Measurements from ENCODE around the gene RMRP. TPM values are rescaled to one million over a fixed set of nuclear protein-coding genes. Genes with fewer than 3 reads are reported as not detected.

Gene RMRP
- total RNA-seq, 2 experiments from 2014 or later, result 10,694 to 13,592 TPM

- POLR2A ChIA-PET, result no interaction called here
- no peaks in the 10 kb centered on the region for H3K9me3 Mint-ChIP-seq
- intact Hi-C loops (cut with micrococcal nuclease), result loop anchor here (5.0 kb wide), 1 partner anchor 816 kb away; no protein-coding TSS in a partner anchor
- peaks cover 21% of the 10 kb centered on the region for H3K4me1 Mint-ChIP-seq (ENCODE audit: low read depth)
- H3K4me3 Mint-ChIP-seq, result no peak overlapping the region
- DNase-seq, result no peak
- H3K36me3 Mint-ChIP-seq, result no peaks in the 10 kb centered on the region
- CTCF ChIA-PET, result interaction anchor here (1.2 to 4.7 kb wide), 3 partner anchors 8 to 75 kb away, joined by 3 to 26 read pairs (median 8); no protein-coding TSS in a partner anchor
- H3K27me3 Mint-ChIP-seq, result no peaks in the 10 kb centered on the region
- no peak overlapping the region for H3K27ac Mint-ChIP-seq
Observed at GRCh38 chr9:35686222-35687203, 28.7 kb upstream of the RMRP start.

GRCh38 chr9:35685506-35685905, 27.7 kb upstream of the RMRP start:
- intact Hi-C loops (cut with micrococcal nuclease), result loop anchor here (5.0 kb wide), 1 partner anchor 817 kb away; no protein-coding TSS in a partner anchor
- H3K4me1 Mint-ChIP-seq (ENCODE audit: low read depth), result peaks cover 16% of the 10 kb centered on the region
- H3K27ac Mint-ChIP-seq, result no peak overlapping the region
- H3K9me3 Mint-ChIP-seq, result no peaks in the 10 kb centered on the region
- CTCF ChIA-PET, result interaction anchor here (1.2 to 4.7 kb wide), 2 partner anchors 9 to 11 kb away, joined by 3 to 26 read pairs; no protein-coding TSS in a partner anchor
- no peak overlapping the region for H3K4me3 Mint-ChIP-seq
- no peak for DNase-seq
- no peaks in the 10 kb centered on the region for H3K36me3 Mint-ChIP-seq
- POLR2A ChIA-PET, result no interaction called here
- no peaks in the 10 kb centered on the region for H3K27me3 Mint-ChIP-seq

GRCh38 chr9:35684921-35685320, 27.1 kb upstream of the RMRP start:
- DNase-seq, result no peak
- ChIA-PET POLR2A (no interaction called here), CTCF (interaction anchor here (4.7 kb wide), 1 partner anchor 12 kb away, joined by 26 read pairs; no protein-coding TSS in a partner anchor)
- no peaks in the 10 kb centered on the region for H3K36me3 Mint-ChIP-seq
- intact Hi-C loops (cut with micrococcal nuclease), result loop anchor here (5.0 kb wide), 1 partner anchor 817 kb away; no protein-coding TSS in a partner anchor
- peaks cover 16% of the 10 kb centered on the region for H3K4me1 Mint-ChIP-seq (ENCODE audit: low read depth)
- H3K27ac Mint-ChIP-seq, result no peak overlapping the region
- no peaks in the 10 kb centered on the region for H3K9me3 Mint-ChIP-seq
- no peaks in the 10 kb centered on the region for H3K27me3 Mint-ChIP-seq
- H3K4me3 Mint-ChIP-seq, result no peak overlapping the region

GRCh38 chr9:35683323-35683722, 25.5 kb upstream of the RMRP start:
- CTCF ChIA-PET, result interaction anchor here (1.0 to 4.7 kb wide), 2 partner anchors 13 to 29 kb away, joined by 4 to 26 read pairs; no protein-coding TSS in a partner anchor
- Mint-ChIP-seq H3K27me3 (no peaks in the 10 kb centered on the region), H3K4me1 (ENCODE audit: low read depth) (peaks cover 6% of the 10 kb centered on the region), H3K9me3 (no peaks in the 10 kb centered on the region), H3K36me3 (no peaks in the 10 kb centered on the region), H3K4me3 (no peak overlapping the region), H3K27ac (no peak overlapping the region)
- intact Hi-C loops (cut with micrococcal nuclease), result no loop called here
- POLR2A ChIA-PET, result no interaction called here
- DNase-seq, result no peak

- no peak for DNase-seq
- CTCF ChIA-PET, result interaction anchor here (4.7 kb wide), 1 partner anchor 14 kb away, joined by 26 read pairs; no protein-coding TSS in a partner anchor
- no peak overlapping the region for H3K4me3 Mint-ChIP-seq
- intact Hi-C loops (cut with micrococcal nuclease), result no loop called here
- H3K36me3 Mint-ChIP-seq, result no peaks in the 10 kb centered on the region
- H3K9me3 Mint-ChIP-seq, result no peaks in the 10 kb centered on the region
- peaks cover 3% of the 10 kb centered on the region for H3K4me1 Mint-ChIP-seq (ENCODE audit: low read depth)
- POLR2A ChIA-PET, result no interaction called here
- no peak overlapping the region for H3K27ac Mint-ChIP-seq
- no peaks in the 10 kb centered on the region for H3K27me3 Mint-ChIP-seq
Observed at GRCh38 chr9:35682520-35683315, 24.9 kb upstream of the RMRP start.

- Mint-ChIP-seq H3K4me1 (ENCODE audit: low read depth) (no peaks in the 10 kb centered on the region), H3K4me3 (no peak overlapping the region), H3K27me3 (no peaks in the 10 kb centered on the region), H3K36me3 (no peaks in the 10 kb centered on the region), H3K9me3 (no peaks in the 10 kb centered on the region), H3K27ac (no peak overlapping the region)
- no peak for DNase-seq
- ChIA-PET POLR2A (no interaction called here), CTCF (interaction anchor here (4.7 kb wide), 1 partner anchor 14 kb away, joined by 26 read pairs; no protein-coding TSS in a partner anchor)
- intact Hi-C loops (cut with micrococcal nuclease), result no loop called here
Observed at GRCh38 chr9:35682051-35682450, 24.2 kb upstream of the RMRP start.

- H3K27ac Mint-ChIP-seq, result no peak overlapping the region
- intact Hi-C loops (cut with micrococcal nuclease), result no loop called here
- peaks cover 2% of the 10 kb centered on the region for H3K27me3 Mint-ChIP-seq
- POLR2A ChIA-PET, result no interaction called here
- peaks cover under 1% of the 10 kb centered on the region for H3K4me1 Mint-ChIP-seq (ENCODE audit: low read depth)
- H3K4me3 Mint-ChIP-seq, result no peak overlapping the region
- CTCF ChIA-PET, result interaction anchor here (0.5 to 2.8 kb wide), 2 partner anchors 13 to 15 kb away, joined by 6 to 13 read pairs; no protein-coding TSS in a partner anchor
- no peaks in the 10 kb centered on the region for H3K36me3 Mint-ChIP-seq
- H3K9me3 Mint-ChIP-seq, result no peaks in the 10 kb centered on the region
- no peak for DNase-seq
Observed at GRCh38 chr9:35681341-35682002, 23.7 kb upstream of the RMRP start.

GRCh38 chr9:35680331-35681105, 22.7 kb upstream of the RMRP start:
- POLR2A ChIA-PET, result no interaction called here
- intact Hi-C loops (cut with micrococcal nuclease), result no loop called here
- CTCF ChIA-PET, result interaction anchor here (1.1 to 2.8 kb wide), 2 partner anchors 16 to 21 kb away, joined by 3 to 13 read pairs; no protein-coding TSS in a partner anchor
- Mint-ChIP-seq H3K27ac (no peak overlapping the region), H3K36me3 (no peaks in the 10 kb centered on the region), H3K27me3 (peaks cover 4% of the 10 kb centered on the region), H3K4me1 (ENCODE audit: low read depth) (peaks cover 4% of the 10 kb centered on the region), H3K9me3 (no peaks in the 10 kb centered on the region), H3K4me3 (no peak overlapping the region)
- DNase-seq, result no peak

GRCh38 chr9:35679766-35680330, 22.0 kb upstream of the RMRP start:
- Mint-ChIP-seq H3K27me3 (peaks cover 4% of the 10 kb centered on the region), H3K27ac (no peak overlapping the region), H3K36me3 (no peaks in the 10 kb centered on the region), H3K4me3 (no peak overlapping the region), H3K9me3 (no peaks in the 10 kb centered on the region), H3K4me1 (ENCODE audit: low read depth) (peaks cover 4% of the 10 kb centered on the region)
- CTCF ChIA-PET, result interaction anchor here (1.1 to 2.8 kb wide), 2 partner anchors 17 to 21 kb away, joined by 3 to 13 read pairs; no protein-coding TSS in a partner anchor
- no peak for DNase-seq
- POLR2A ChIA-PET, result no interaction called here
- intact Hi-C loops (cut with micrococcal nuclease), result no loop called here

- Mint-ChIP-seq H3K9me3 (no peaks in the 10 kb centered on the region), H3K4me1 (ENCODE audit: low read depth) (peaks cover 4% of the 10 kb centered on the region), H3K27me3 (peaks cover 9% of the 10 kb centered on the region), H3K4me3 (no peak overlapping the region), H3K27ac (no peak overlapping the region), H3K36me3 (no peaks in the 10 kb centered on the region)
- intact Hi-C loops (cut with micrococcal nuclease), result no loop called here
- POLR2A ChIA-PET, result no interaction called here
- no peak for DNase-seq
- CTCF ChIA-PET, result interaction anchor here (0.8 to 2.8 kb wide), 2 partner anchors 9 to 17 kb away, joined by 4 to 13 read pairs; no protein-coding TSS in a partner anchor
Observed at GRCh38 chr9:35679091-35679490, 21.3 kb upstream of the RMRP start.
